NCI-H446 treated with DMSO at 0.1 percent for 48 hours (cell line): ENCODE data around the gene ENAH.
A peak's percentile ranks its signal among the peaks of the same experiment; 100 is the strongest.
"Not testable (repeated sequence)": the region's sequence is repeated elsewhere in the genome, so short reads cannot be mapped to it uniquely, and the experiment has no call there.

Source experiments
- DNase-seq: peaks from one replicate; lab custom pipeline; 2025; lab: John Stamatoyannopoulos, UW

ENAH gene

GRCh38 chr1:225525377-225525776 lies 127.5 kb downstream of the ENAH start:
- no peak for DNase-seq

- no peak for DNase-seq
Observed at GRCh38 chr1:225524570-225524969, 128.4 kb downstream of the ENAH start.

- DNase-seq = no peak
Observed at GRCh38 chr1:225523263-225523950, 129.5 kb downstream of the ENAH start.

GRCh38 chr1:225522588-225523262 lies 130.2 kb downstream of the ENAH start:
- DNase-seq = no peak

GRCh38 chr1:225520587-225521227 lies 132.2 kb downstream of the ENAH start:
- DNase-seq = no peak

GRCh38 chr1:225519166-225519863 lies 133.6 kb downstream of the ENAH start:
- DNase-seq = no peak

GRCh38 chr1:225517697-225518096 lies 135.2 kb downstream of the ENAH start:
- DNase-seq = no peak

GRCh38 chr1:225517221-225517620 lies 135.7 kb downstream of the ENAH start:
- no peak for DNase-seq

GRCh38 chr1:225514671-225515081 lies 138.2 kb downstream of the ENAH start:
- DNase-seq = no peak

- not testable (repeated sequence) for DNase-seq
Observed at GRCh38 chr1:225513576-225513975, 139.3 kb downstream of the ENAH start.

- no peak for DNase-seq
Observed at GRCh38 chr1:225511828-225512381, 141.0 kb downstream of the ENAH start.

GRCh38 chr1:225510740-225511139 lies 142.2 kb downstream of the ENAH start:
- not testable (repeated sequence) for DNase-seq

- no peak for DNase-seq
Observed at GRCh38 chr1:225509770-225510169, 143.2 kb downstream of the ENAH start.

- no peak for DNase-seq
Observed at GRCh38 chr1:225509376-225509707, 143.6 kb downstream of the ENAH start.

GRCh38 chr1:225508538-225509375 lies 144.2 kb downstream of the ENAH start:
- peak; percentile 64 for DNase-seq

- no peak for DNase-seq
Observed at GRCh38 chr1:225506727-225507126, 146.2 kb downstream of the ENAH start.

- no peak for DNase-seq
Observed at GRCh38 chr1:225504776-225505175, 148.1 kb downstream of the ENAH start.

- DNase-seq = no peak
Observed at GRCh38 chr1:225500624-225501192, 152.2 kb downstream of the ENAH start.

GRCh38 chr1:225498549-225499136 lies 154.3 kb downstream of the ENAH start:
- DNase-seq = no peak

- DNase-seq = no peak
Observed at GRCh38 chr1:225494789-225495359, 158.0 kb downstream of the ENAH start.
